Urinary bladder (tissue), 4 donors: ENCODE results near the gene SLC16A4. TPM values are rescaled to one million over a fixed set of nuclear protein-coding genes. Genes with fewer than 3 reads are reported as not detected.
"Not testable (repeated sequence)": the region's sequence is repeated elsewhere in the genome, so short reads cannot be mapped to it uniquely, and the experiment has no call there.

ENCODE experiments used
- DNase-seq: peaks from one replicate; pipeline ENCODE4 v3.0.0-alpha.2; 2015; ENCODE audit errors: extremely low spot score
- H3K27ac ChIP-seq: one replicate; pipeline ENCODE4 v1.5.1; 2013; ENCODE audit warnings: low read depth, mild to moderate bottlenecking, moderate library complexity
- H3K36me3 ChIP-seq: one replicate; pipeline ENCODE4 v1.6.1; 2013; ENCODE audit warnings: mild to moderate bottlenecking, moderate library complexity; ENCODE audit not compliant: insufficient read depth
- H3K4me1 ChIP-seq: one replicate; pipeline ENCODE4 v1.6.1; 2013; ENCODE audit warnings: mild to moderate bottlenecking, moderate library complexity; ENCODE audit not compliant: insufficient read depth
- H3K4me3 ChIP-seq: one replicate; pipeline ENCODE4 v1.5.1; 2013; ENCODE audit warnings: low read depth, low read length
- WGBS: extraction: QIAGEN DNeasy Blood & Tissue Kit; methylation state at CpG from one replicate; pipeline ENCODE4 v1.1.7; 2013; 5-methylcytosine and 5-hydroxymethylcytosine counted together
- polyA plus RNA-seq: library from polyadenylated mRNA; stranded (reverse); fragments of 200-250 nt; gene quantifications from one replicate; pipeline ENCODE4 v1.2.3, GENCODE V29; 2013
- total RNA-seq: library from RNA; depleted of rRNA; stranded (reverse); fragments of >200 nt; gene quantifications from one replicate; pipeline ENCODE4 v1.2.3, GENCODE V29; 2014
- donor health status: healthy with polysubstance abuse.
- donor health status: healthy.

The SLC16A4 gene
- total and polyA plus RNA-seq, 2 donors = 3.6 to 15.4 TPM

- Histone ChIP-seq H3K36me3 (no peaks in the 10 kb centered on the region), H3K4me3 (no peak overlapping the region), H3K4me1 (no peaks in the 10 kb centered on the region), H3K27ac (no peak overlapping the region)
- no peak for DNase-seq
- WGBS = 55% methylated on average over 2 of the region's 2 CpGs
Observed at GRCh38 chr1:110420874-110421793, 30.3 kb upstream of the SLC16A4 start.

- Histone ChIP-seq H3K27ac (no peak overlapping the region), H3K4me3 (no peak overlapping the region), H3K4me1 (no peaks in the 10 kb centered on the region), H3K36me3 (no peaks in the 10 kb centered on the region)
- DNase-seq = no peak
- WGBS = 81% methylated on average over 10 of the region's 10 CpGs
Observed at GRCh38 chr1:110420023-110420662, 29.3 kb upstream of the SLC16A4 start.

DNA sequence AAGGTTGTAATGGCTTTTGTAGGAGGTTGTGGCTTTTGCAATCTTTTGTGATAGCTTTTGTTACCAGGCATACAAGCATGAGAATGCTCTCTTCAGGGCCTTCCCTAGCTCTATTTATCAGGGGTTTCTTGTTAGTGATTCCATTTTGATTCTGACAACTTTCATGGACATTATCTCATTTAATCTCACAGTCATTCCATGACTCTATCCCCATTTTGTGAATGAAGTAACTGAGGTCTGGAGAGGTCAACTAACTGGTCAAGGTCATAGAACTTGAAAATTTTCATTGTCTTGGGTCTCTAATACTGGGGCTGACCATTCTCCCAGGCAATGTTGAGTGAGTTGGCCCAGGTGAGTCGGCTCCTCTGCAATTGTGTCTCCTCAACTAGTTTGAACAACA lies 27.9 kb upstream of the SLC16A4 start:
- Histone ChIP-seq H3K4me1 (no peaks in the 10 kb centered on the region), H3K27ac (no peak overlapping the region), H3K4me3 (no peak overlapping the region), H3K36me3 (no peaks in the 10 kb centered on the region)
- WGBS = 91% methylated on average over 1 of the region's 1 CpG
- no peak for DNase-seq

- not testable (repeated sequence) for H3K4me1 ChIP-seq, H3K4me3 ChIP-seq, H3K27ac ChIP-seq, H3K36me3 ChIP-seq, DNase-seq
- 60% methylated on average over 1 of the region's 1 CpG for WGBS
Observed at GRCh38 chr1:110413045-110413444, 22.2 kb upstream of the SLC16A4 start.

- H3K27ac ChIP-seq = no peak overlapping the region
- H3K4me3 ChIP-seq = no peak overlapping the region
- no peaks in the 10 kb centered on the region for H3K36me3 ChIP-seq
- WGBS = 20% methylated on average over 4 of the region's 4 CpGs
- no peak for DNase-seq
- H3K4me1 ChIP-seq = no peaks in the 10 kb centered on the region
Observed at GRCh38 chr1:110412576-110412975, 21.8 kb upstream of the SLC16A4 start.

DNA sequence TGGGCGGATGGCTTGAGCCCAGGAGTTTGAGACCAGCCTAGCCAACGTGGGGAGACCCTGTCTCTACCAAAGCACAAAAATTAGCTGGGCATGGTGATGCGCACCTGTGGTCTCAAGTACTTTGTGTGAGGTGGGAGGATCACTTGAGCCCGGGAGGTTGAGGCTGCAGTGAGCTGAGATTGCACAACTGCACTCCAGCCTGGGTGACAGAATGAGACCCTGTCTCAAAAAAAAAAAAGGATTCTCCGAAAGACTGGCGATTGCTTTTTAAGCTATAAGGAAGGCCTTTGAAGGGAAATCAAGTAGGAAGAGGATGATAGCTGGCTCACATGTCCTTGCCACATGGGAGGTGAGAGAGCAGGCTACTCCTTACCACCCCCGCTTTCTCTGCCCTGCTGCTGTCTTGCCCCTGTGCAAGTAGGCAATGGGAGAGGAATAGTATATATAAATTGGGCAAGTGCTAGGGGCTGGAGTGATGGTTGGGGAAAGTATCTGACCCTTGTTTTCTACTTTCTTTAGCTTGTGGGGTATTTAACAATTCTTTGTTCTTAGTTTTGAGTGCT lies 20.4 kb upstream of the SLC16A4 start:
- no peak overlapping the region for H3K4me3 ChIP-seq
- no peaks in the 10 kb centered on the region for H3K36me3 ChIP-seq
- DNase-seq = no peak
- 84% methylated on average over 7 of the region's 7 CpGs for WGBS
- no peak overlapping the region for H3K27ac ChIP-seq
- peaks cover under 1% of the 10 kb centered on the region for H3K4me1 ChIP-seq

DNA sequence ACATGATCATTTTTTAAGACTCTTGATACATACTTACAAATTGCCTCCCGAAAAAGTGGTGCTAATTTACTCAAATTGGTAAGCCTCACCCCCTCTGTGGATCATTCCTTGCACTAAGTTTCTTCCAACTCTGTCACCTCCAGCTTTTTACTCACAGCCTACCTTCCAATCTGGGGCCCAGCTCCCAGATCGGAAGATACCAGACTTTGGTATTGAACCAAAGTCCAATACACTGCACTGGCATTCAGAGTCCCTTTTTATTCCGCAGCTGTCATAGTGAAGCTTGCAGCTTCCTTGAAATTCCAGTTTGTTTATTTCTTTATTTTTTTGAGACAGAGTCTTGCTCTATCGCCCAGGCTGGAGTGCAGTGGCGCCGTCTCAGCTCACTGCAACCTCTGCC lies 18.5 kb upstream of the SLC16A4 start:
- H3K4me1 ChIP-seq = peaks cover 2% of the 10 kb centered on the region
- H3K36me3 ChIP-seq = no peaks in the 10 kb centered on the region
- WGBS = 96% methylated on average over 6 of the region's 6 CpGs
- DNase-seq = no peak
- H3K27ac ChIP-seq = no peak overlapping the region
- no peak overlapping the region for H3K4me3 ChIP-seq

DNA sequence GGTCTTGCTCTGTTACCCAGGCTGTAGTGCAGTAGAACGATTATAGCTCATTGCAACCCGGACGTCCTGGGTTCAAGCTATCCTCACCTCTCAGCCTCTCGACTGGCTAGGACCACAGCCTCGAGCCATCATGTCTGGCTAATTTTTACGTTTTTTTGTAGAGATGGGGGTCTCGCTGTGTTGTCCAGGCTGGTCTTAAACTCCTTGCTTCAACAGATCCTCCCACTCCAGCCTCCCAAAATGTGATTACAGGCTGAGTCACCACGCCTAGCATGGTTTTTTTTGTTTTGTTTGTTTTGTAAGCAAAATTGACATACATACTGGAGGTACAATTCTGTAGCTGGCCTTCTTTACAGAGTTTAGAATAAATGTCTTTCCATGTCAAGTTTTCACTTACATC lies 17.7 kb upstream of the SLC16A4 start:
- Histone ChIP-seq H3K27ac (no peak overlapping the region), H3K4me3 (no peak overlapping the region), H3K4me1 (peaks cover 2% of the 10 kb centered on the region), H3K36me3 (peaks cover 4% of the 10 kb centered on the region)
- 89% methylated on average over 8 of the region's 8 CpGs for WGBS
- no peak for DNase-seq

DNA sequence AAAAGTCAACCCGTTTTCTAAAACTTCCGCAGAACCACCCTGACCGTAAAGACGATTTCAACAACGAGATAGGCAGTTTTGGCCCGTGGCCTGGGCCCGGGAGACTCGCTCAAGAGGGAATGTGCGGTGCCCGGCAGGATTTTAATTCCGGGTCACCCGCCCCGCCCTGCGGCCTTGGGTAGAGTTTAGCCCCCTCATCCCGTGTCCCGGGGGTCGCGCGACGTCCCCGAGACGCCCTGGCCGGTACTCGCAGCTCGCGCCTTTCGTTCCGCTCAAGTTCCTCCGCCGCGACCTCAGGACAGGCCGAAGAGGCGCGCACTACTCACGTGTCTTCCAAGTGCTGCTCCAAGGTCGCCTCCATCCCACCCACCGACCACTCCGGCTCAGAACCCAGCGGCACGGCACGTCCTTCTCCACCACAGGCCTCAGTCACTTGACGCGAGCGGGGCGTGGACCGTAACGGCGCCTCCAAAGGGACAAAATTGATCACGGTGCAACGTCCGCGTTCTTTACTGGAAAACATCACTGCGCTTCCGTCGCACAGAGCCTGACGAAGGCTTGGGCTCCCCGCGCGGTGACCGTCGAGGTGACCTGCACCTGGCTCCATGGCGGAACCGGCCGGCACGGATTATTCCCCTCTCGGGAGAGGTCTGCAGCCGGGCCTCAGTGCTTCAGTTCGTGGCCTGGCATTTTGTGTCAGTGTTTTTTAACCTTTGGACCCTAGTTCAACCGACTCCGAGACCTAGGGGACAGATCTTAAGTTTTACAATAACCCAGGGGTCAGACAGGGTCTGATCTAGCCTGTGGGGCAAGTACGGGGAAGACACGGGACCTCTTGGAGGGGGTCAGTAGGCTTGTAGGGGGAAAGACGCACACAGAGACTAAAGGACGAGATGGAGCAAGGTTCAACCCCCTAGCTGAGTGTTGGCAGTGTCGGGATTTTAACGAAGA lies 16.7 kb upstream of the SLC16A4 start, which contains the start of gene LAMTOR5:
Gene LAMTOR5 (minus strand): TSS at position 435 of the 951 bp plus-strand sequence. CDS start 74 bp downstream, at position 361.
- Histone ChIP-seq H3K27ac (peak within 1 kb of the TSS; percentile 90), H3K36me3 (peaks cover 6% of the 10 kb centered on the region), H3K4me3 (peak within 1 kb of the TSS; percentile 79), H3K4me1 (peaks cover 2% of the 10 kb centered on the region)
- under 1% methylated on average over 76 of the region's 76 CpGs for whole genome bisulfite sequencing
- DNase-seq = peak; percentile 84

- not testable (repeated sequence) for H3K4me1 ChIP-seq, H3K27ac ChIP-seq, DNase-seq
- peak overlapping the region; percentile 79 for H3K4me3 ChIP-seq
- 82% methylated on average over 15 of the region's 15 CpGs for WGBS
- peaks cover 10% of the 10 kb centered on the region for H3K36me3 ChIP-seq
Observed at GRCh38 chr1:110406407-110406806, 15.6 kb upstream of the SLC16A4 start.

DNA sequence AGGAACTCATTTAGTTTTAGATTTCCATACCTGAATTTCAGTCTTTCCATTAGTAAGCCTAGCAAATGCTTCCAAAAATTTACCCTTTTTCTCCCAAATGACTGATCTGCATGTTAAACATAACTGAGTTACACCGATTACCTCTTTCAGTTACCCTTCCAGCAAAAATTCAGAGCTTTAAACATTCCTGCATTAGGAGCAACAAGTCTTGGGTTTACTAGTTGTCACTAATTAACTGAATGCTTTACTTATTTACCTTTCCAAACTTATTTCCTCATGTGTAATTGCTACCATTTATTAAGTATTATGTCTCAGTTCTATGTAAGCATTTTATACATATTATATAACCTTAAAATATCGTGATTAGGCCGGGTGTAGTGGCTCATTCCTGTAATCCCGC lies 13.6 kb upstream of the SLC16A4 start:
- peaks cover 2% of the 10 kb centered on the region for H3K4me1 ChIP-seq
- DNase-seq = no peak
- H3K36me3 ChIP-seq = peaks cover 14% of the 10 kb centered on the region
- H3K4me3 ChIP-seq = no peak overlapping the region
- WGBS = 92% methylated on average over 4 of the region's 4 CpGs
- H3K27ac ChIP-seq = no peak overlapping the region

DNA sequence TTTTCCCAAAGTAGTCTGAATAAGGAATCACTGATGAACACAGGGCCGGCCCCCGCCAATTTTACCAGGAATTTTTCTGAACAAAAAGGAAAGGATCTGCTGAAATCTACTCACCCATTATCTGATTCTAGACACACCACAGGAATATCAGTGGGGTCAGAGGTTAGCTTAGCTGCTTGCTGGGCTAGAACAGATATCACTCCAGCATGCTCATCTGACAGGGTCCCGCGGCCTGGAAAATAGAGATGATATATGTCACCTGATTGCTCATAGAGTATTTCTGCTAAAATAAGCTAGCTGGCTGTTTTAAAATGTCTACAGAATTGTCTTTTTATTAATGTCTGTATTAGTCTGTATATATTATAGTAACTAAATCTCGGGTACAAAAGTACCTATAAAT lies 13.0 kb upstream of the SLC16A4 start:
- H3K4me1 ChIP-seq = peaks cover 2% of the 10 kb centered on the region
- peaks cover 14% of the 10 kb centered on the region for H3K36me3 ChIP-seq
- no peak overlapping the region for H3K4me3 ChIP-seq
- DNase-seq = no peak
- 93% methylated on average over 5 of the region's 5 CpGs for WGBS
- H3K27ac ChIP-seq = no peak overlapping the region
